ENCODE measurements around the gene PRODH2.

Gene PRODH2

GRCh38 chr19:35851213-35852028, 38.8 kb upstream of the PRODH2 start:
- no peak overlapping the region for H3K4me3 ChIP-seq (ENCODE audit: low read depth in 1 of 2, low read length in 2 of 2)
- no peaks in the 10 kb centered on the region for H3K9me3 ChIP-seq (ENCODE audit: low read length)
- H3K27ac ChIP-seq (ENCODE audit: low read depth, low read length): no peak overlapping the region
- H3K9ac ChIP-seq (ENCODE audit: low read length): no peak overlapping the region
- no peaks in the 10 kb centered on the region for H3K36me3 ChIP-seq (ENCODE audit: insufficient read depth, low read length)
- no peaks in the 10 kb centered on the region for H3K4me1 ChIP-seq (ENCODE audit: insufficient read depth, low read length)
- peaks cover 25 to 72% of the 10 kb centered on the region in 2 donors for H3K27me3 ChIP-seq (ENCODE audit: control insufficient read depth in 1 of 2, insufficient read depth in 2 of 2, low read length in 2 of 2)

DNA sequence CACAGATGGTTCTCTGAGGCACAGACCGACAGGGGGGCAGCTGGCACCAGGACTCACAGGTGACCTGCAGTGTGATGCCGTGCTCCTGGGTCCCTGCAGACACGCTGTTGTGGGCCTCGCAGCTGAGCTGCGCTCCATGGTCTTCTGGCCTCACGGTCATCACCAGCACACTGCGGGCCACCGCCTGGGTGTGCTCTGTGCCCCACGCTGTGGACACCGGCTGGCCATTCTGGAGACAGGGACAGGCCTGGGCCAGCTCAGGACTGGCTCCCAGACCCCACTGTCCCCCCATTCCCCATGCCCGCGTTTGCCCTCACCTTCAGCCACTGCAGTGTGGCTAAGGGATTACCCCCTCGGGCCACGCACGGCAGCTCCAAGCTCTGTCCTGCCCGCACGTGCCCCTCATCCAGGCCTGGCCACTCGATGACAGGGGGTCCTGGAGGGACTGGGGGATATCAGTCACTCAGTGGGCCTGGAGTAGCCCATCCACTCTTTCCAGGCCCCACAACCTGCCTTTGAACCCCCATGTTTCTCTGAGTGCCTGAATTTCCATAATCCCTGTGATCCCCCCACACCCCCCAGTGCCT, 36.4 kb upstream of the PRODH2 start:
- H3K9me3 ChIP-seq (ENCODE audit: low read length): no peaks in the 10 kb centered on the region
- no peaks in the 10 kb centered on the region for H3K36me3 ChIP-seq (ENCODE audit: insufficient read depth, low read length)
- no peak overlapping the region for H3K27ac ChIP-seq (ENCODE audit: low read depth, low read length)
- peaks cover 30 to 80% of the 10 kb centered on the region in 2 donors for H3K27me3 ChIP-seq (ENCODE audit: control insufficient read depth in 1 of 2, insufficient read depth in 2 of 2, low read length in 2 of 2)
- no peak overlapping the region for H3K9ac ChIP-seq (ENCODE audit: low read length)
- H3K4me3 ChIP-seq (ENCODE audit: low read depth in 1 of 2, low read length in 2 of 2): no peak overlapping the region
- H3K4me1 ChIP-seq (ENCODE audit: insufficient read depth, low read length): peaks cover 6% of the 10 kb centered on the region

GRCh38 chr19:35848486-35848885, 35.8 kb upstream of the PRODH2 start:
- H3K9ac ChIP-seq (ENCODE audit: low read length): no peak overlapping the region
- H3K27me3 ChIP-seq (ENCODE audit: control insufficient read depth in 1 of 2, insufficient read depth in 2 of 2, low read length in 2 of 2): peaks cover 35 to 80% of the 10 kb centered on the region in 2 donors
- peaks cover 6% of the 10 kb centered on the region for H3K4me1 ChIP-seq (ENCODE audit: insufficient read depth, low read length)
- H3K27ac ChIP-seq (ENCODE audit: low read depth, low read length): no peak overlapping the region
- no peaks in the 10 kb centered on the region for H3K36me3 ChIP-seq (ENCODE audit: insufficient read depth, low read length)
- no peak overlapping the region for H3K4me3 ChIP-seq (ENCODE audit: low read depth in 1 of 2, low read length in 2 of 2)
- no peaks in the 10 kb centered on the region for H3K9me3 ChIP-seq (ENCODE audit: low read length)

GRCh38 chr19:35847911-35848310, 35.3 kb upstream of the PRODH2 start:
- no peak overlapping the region for H3K9ac ChIP-seq (ENCODE audit: low read length)
- no peaks in the 10 kb centered on the region for H3K9me3 ChIP-seq (ENCODE audit: low read length)
- peaks cover 6% of the 10 kb centered on the region for H3K4me1 ChIP-seq (ENCODE audit: insufficient read depth, low read length)
- H3K4me3 ChIP-seq (ENCODE audit: low read depth in 1 of 2, low read length in 2 of 2): no peak overlapping the region
- no peak overlapping the region for H3K27ac ChIP-seq (ENCODE audit: low read depth, low read length)
- H3K27me3 ChIP-seq (ENCODE audit: control insufficient read depth in 1 of 2, insufficient read depth in 2 of 2, low read length in 2 of 2): peaks cover 41 to 80% of the 10 kb centered on the region in 2 donors
- no peaks in the 10 kb centered on the region for H3K36me3 ChIP-seq (ENCODE audit: insufficient read depth, low read length)

DNA sequence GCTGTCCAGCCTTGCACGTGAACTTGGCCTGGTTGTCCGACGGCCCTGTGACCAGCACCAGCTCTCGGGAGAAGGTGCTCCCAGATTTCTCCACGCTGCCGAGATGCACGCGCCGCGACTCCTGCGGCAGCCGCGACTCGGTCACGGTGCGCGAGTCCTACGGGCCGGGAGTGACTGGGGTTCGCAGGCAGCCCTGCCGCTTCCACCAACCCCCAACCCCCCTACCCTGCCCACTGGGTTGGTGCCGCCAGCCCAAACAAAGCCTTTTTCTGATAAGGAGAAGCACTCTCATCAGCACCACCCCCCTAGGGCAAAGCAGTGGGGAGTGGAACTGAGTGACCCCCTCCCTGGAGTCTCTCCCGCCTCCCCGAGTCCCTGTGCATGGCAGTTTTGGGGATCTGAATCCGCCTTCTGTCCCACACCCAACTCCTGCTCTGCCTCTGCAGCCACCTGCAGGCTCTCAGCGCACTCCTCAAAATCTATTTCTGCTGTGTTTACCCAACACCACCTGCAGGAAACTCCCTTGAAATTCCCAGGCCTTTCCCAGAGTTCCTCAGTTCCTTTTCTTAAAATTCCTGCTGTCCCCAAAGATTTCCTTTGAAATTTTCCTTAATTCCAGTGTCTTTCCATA, 33.5 kb upstream of the PRODH2 start:
- Histone ChIP-seq H3K27ac (ENCODE audit: low read depth, low read length) (no peak overlapping the region), H3K9me3 (ENCODE audit: low read length) (no peaks in the 10 kb centered on the region), H3K36me3 (ENCODE audit: insufficient read depth, low read length) (no peaks in the 10 kb centered on the region), H3K27me3 (ENCODE audit: control insufficient read depth in 1 of 2, insufficient read depth in 2 of 2, low read length in 2 of 2) (peaks cover 42 to 76% of the 10 kb centered on the region in 2 donors), H3K4me1 (ENCODE audit: insufficient read depth, low read length) (peaks cover 6% of the 10 kb centered on the region), H3K9ac (ENCODE audit: low read length) (no peak overlapping the region), H3K4me3 (ENCODE audit: low read depth in 1 of 2, low read length in 2 of 2) (no peak overlapping the region)

DNA sequence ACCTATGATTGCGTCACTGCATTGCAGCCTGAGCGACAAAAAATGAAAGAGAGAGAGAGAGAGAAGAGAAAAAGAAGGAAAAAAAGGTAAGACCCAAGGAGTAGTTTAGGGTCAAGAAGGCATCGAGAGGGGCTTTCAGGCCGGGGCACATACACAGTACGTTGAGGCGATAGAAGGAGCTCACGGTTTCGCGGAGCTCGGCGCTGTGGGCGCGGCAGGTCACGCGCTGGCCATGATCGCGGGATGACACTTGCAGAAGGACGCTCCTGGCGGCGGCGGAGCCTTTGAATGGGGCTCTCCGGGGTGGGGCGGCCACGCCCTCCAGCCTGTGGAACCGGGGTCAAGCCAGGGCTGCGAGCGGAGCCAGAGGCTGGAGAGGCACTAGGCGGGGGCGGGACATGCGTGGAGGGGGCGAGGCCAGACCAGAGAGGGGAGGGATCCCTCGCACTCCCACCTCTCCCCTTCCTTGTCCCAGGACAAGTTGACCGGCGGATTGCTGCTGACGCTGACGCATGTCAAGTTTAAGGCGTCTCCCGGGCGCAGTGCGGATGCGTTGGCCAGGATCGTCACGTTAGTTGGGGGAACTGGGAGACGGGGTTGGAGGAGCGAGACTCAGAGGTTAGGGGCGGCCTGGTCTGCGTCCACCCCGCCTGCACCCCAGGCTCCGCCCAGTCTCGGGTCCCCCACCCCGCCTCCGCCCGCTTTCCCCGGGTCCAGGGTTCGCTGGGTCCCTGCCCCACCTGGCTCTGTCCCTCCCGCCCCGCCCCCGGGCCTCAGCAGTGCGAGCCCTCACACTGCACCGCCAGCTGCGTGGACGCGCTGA, 32.8 kb upstream of the PRODH2 start:
- peaks cover 42 to 68% of the 10 kb centered on the region in 2 donors for H3K27me3 ChIP-seq (ENCODE audit: control insufficient read depth in 1 of 2, insufficient read depth in 2 of 2, low read length in 2 of 2)

DNA sequence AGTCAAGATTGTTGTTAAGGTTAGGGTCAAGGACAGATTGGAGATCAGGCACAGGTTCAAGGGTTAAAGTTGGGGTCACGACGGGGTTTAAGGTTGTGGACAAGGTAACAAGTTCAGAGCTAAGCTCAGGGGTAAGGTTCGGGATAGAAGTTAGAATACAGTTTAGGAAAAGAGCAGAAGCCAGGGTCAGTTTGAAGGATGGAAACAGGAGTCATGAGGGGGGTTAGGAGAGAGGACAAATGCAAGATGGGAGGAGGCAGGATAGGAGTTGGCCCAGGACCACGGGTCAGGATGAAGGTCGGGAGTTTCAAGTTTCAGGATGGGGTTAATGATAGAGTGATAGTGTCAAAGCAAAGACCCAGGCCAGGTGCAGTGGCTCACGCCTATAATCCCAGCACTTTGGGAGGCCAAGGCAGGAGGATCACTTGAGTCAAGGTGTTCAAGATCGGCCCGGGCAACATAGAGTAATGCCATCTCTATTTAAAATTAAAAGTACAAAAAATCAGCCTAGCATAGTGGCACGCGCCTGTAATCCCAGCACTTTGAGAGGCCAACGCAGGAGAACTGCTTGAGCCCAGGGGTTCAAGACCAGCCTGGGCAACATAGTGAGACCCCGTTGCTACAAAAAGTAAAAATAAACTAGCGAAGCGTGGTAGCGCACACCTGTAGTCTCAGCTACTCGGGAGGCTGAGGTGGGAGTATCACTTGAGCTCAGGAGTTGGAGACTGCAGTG, 32.0 kb upstream of the PRODH2 start:
- H3K4me3 ChIP-seq (ENCODE audit: low read depth in 1 of 2, low read length in 2 of 2): no peak overlapping the region
- H3K4me1 ChIP-seq (ENCODE audit: insufficient read depth, low read length): peaks cover 6% of the 10 kb centered on the region
- no peaks in the 10 kb centered on the region for H3K36me3 ChIP-seq (ENCODE audit: insufficient read depth, low read length)
- peaks cover 42 to 67% of the 10 kb centered on the region in 2 donors for H3K27me3 ChIP-seq (ENCODE audit: control insufficient read depth in 1 of 2, insufficient read depth in 2 of 2, low read length in 2 of 2)
- no peak overlapping the region for H3K27ac ChIP-seq (ENCODE audit: low read depth, low read length)
- no peaks in the 10 kb centered on the region for H3K9me3 ChIP-seq (ENCODE audit: low read length)
- no peak overlapping the region for H3K9ac ChIP-seq (ENCODE audit: low read length)

More for the DNA sequence above, 32.8 kb upstream of the PRODH2 start:
- peaks cover 6% of the 10 kb centered on the region for H3K4me1 ChIP-seq (ENCODE audit: insufficient read depth, low read length)
- no peaks in the 10 kb centered on the region for H3K36me3 ChIP-seq (ENCODE audit: insufficient read depth, low read length)
- no peak overlapping the region for H3K4me3 ChIP-seq (ENCODE audit: low read depth in 1 of 2, low read length in 2 of 2)
- no peak overlapping the region for H3K9ac ChIP-seq (ENCODE audit: low read length)
- H3K9me3 ChIP-seq (ENCODE audit: low read length): no peaks in the 10 kb centered on the region
- H3K27ac ChIP-seq (ENCODE audit: low read depth, low read length): no peak overlapping the region

- H3K36me3 ChIP-seq (ENCODE audit: insufficient read depth, low read length): no peaks in the 10 kb centered on the region
- peaks cover 42 to 59% of the 10 kb centered on the region in 2 donors for H3K27me3 ChIP-seq (ENCODE audit: control insufficient read depth in 1 of 2, insufficient read depth in 2 of 2, low read length in 2 of 2)
- no peaks in the 10 kb centered on the region for H3K9me3 ChIP-seq (ENCODE audit: low read length)
- H3K9ac ChIP-seq (ENCODE audit: low read length): no peak overlapping the region
- peaks cover 6% of the 10 kb centered on the region for H3K4me1 ChIP-seq (ENCODE audit: insufficient read depth, low read length)
- H3K27ac ChIP-seq (ENCODE audit: low read depth, low read length): no peak overlapping the region
- H3K4me3 ChIP-seq (ENCODE audit: low read depth in 1 of 2, low read length in 2 of 2): no peak overlapping the region
These were observed 31.2 kb upstream of the PRODH2 start for GRCh38 chr19:35843676-35844481.

DNA sequence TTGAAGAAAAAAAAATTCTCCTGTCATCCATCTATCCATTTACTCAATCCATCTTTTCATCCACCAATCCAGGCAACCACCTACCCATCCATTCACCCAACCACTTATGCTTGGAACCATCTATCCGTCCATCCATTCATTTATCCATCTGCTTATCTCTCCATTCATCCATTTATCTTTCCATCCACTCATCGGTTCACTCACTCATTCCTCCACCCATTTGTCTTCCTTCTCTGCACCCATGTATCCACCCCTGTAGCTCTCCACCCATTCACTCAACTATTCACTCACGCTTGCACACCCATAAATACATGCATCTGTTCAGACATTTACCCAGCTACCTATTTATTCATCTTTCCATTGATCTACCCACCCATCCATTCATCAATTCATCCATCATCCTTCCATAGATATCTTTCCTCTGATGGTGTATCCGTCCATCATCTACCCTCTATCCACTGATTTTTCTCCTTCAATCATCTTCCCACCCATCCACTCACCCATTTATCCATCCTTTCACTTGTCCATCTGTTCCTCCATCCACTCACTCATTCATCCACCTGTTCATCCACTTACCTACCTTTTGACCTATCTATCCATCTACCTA, 30.1 kb upstream of the PRODH2 start:
- H3K27ac ChIP-seq (ENCODE audit: low read depth, low read length): no peak overlapping the region
- no peak overlapping the region for H3K4me3 ChIP-seq (ENCODE audit: low read depth in 1 of 2, low read length in 2 of 2)
- no peak overlapping the region for H3K9ac ChIP-seq (ENCODE audit: low read length)
- no peaks in the 10 kb centered on the region for H3K9me3 ChIP-seq (ENCODE audit: low read length)
- peaks cover 37 to 48% of the 10 kb centered on the region in 2 donors for H3K27me3 ChIP-seq (ENCODE audit: control insufficient read depth in 1 of 2, insufficient read depth in 2 of 2, low read length in 2 of 2)
- H3K4me1 ChIP-seq (ENCODE audit: insufficient read depth, low read length): peaks cover 6% of the 10 kb centered on the region
- H3K36me3 ChIP-seq (ENCODE audit: insufficient read depth, low read length): no peaks in the 10 kb centered on the region
